Suprapubic skin (tissue), 4 donors: ENCODE data around the gene FAR2. TPM values are rescaled to one million over a fixed set of nuclear protein-coding genes. Genes with fewer than 3 reads are reported as not detected.

ENCODE experiments used
- DNase-seq, 2 donors: peaks; one replicate each; pipeline ENCODE4 v3.0.0-alpha.2; 2019; ENCODE audit warnings: low spot score in 2 of 2
- H3K27ac ChIP-seq: fragments of 200-600 bp; sonication (generic); one replicate; pipeline ENCODE4 v1.5.1; 2019
- H3K27me3 ChIP-seq: fragments of 200-600 bp; sonication (generic); one replicate; pipeline ENCODE4 v1.5.1; 2019
- H3K36me3 ChIP-seq: fragments of 200-600 bp; sonication (generic); one replicate; pipeline ENCODE4 v1.5.1; 2019
- H3K4me1 ChIP-seq: fragments of 200-600 bp; sonication (generic); one replicate; pipeline ENCODE4 v1.5.1; 2019
- H3K4me3 ChIP-seq: fragments of 200-600 bp; sonication (generic); one replicate; pipeline ENCODE4 v1.5.1; 2019; ENCODE audit warnings: mild to moderate bottlenecking
- H3K9me3 ChIP-seq: fragments of 200-600 bp; sonication (generic); one replicate; pipeline ENCODE4 v1.5.1; 2019
- CTCF ChIP-seq, 2 donors: fragments of 200-600 bp in 1 of 2; fragments of 450-650 bp in 1 of 2; sonication (generic) in 1 of 2; IDR thresholded peaks; one replicate each; pipeline ENCODE4 v1.5.1; 2016 to 2019; ENCODE audit warnings: antibody characterized with exemption in 2 of 2, mild to moderate bottlenecking in 1 of 2, moderate library complexity in 1 of 2
- EP300 ChIP-seq: sonication (generic); formaldehyde crosslinking; IDR thresholded peaks from one replicate; pipeline ENCODE4 v1.6.1; 2017; ENCODE audit warnings: antibody characterized with exemption
- POLR2A ChIP-seq, 2 donors: fragments of 450-650 bp; IDR thresholded peaks; one replicate each; pipeline ENCODE4 v1.6.1; 2017; ENCODE audit warnings: antibody characterized with exemption in 2 of 2, mild to moderate bottlenecking in 2 of 2, moderate library complexity in 2 of 2
- POLR2AphosphoS5 ChIP-seq, 3 donors: sonication (generic); formaldehyde crosslinking; IDR thresholded peaks; one replicate each; pipeline ENCODE4 v1.6.1; 2017; ENCODE audit warnings: antibody characterized with exemption in 3 of 3
- WGBS: methylation state at CpG from one replicate; pipeline ENCODE4 v1.1.5; 2018; 5-methylcytosine and 5-hydroxymethylcytosine counted together
- total RNA-seq, 4 donors: library from RNA; depleted of rRNA; stranded (reverse); fragments of >200 nt; gene quantifications; one replicate each; pipeline ENCODE4 v1.1.0, GENCODE V29; 2016

FAR2 gene
- total RNA-seq, 4 donors from 2014 or later: 20.0 to 41.8 (median 30.6) TPM

GRCh38 chr12:29152223-29152868 is 3.3 kb downstream of the FAR2 start:
- H3K27me3 ChIP-seq: peaks cover 4% of the 10 kb centered on the region
- no peaks in the 10 kb centered on the region for H3K9me3 ChIP-seq
- no peak for TF ChIP-seq CTCF (IDR thresholded peaks at IDR 0.05)
- no peak for TF ChIP-seq EP300
- TF ChIP-seq POLR2AphosphoS5 (IDR thresholded peaks at IDR 0.05): no peak
- TF ChIP-seq POLR2A (IDR thresholded peaks at IDR 0.05): no peak
- H3K4me1 ChIP-seq: peaks cover 38% of the 10 kb centered on the region
- 62% methylated on average over 1 of the region's 1 CpG for WGBS
- H3K36me3 ChIP-seq: no peaks in the 10 kb centered on the region
- no peak overlapping the region for H3K4me3 ChIP-seq
- H3K27ac ChIP-seq: no peak overlapping the region
- DNase-seq: no peak

- H3K4me3 ChIP-seq: no peak overlapping the region
- H3K36me3 ChIP-seq: no peaks in the 10 kb centered on the region
- H3K4me1 ChIP-seq: peaks cover 32% of the 10 kb centered on the region
- TF ChIP-seq EP300: no peak
- TF ChIP-seq POLR2A (IDR thresholded peaks at IDR 0.05): no peak
- TF ChIP-seq CTCF (IDR thresholded peaks at IDR 0.05): no peak
- no peak for TF ChIP-seq POLR2AphosphoS5 (IDR thresholded peaks at IDR 0.05)
- H3K27ac ChIP-seq: no peak overlapping the region
- H3K9me3 ChIP-seq: no peaks in the 10 kb centered on the region
- DNase-seq: no peak
- WGBS: 64% methylated on average over 4 of the region's 4 CpGs
- peaks cover 4% of the 10 kb centered on the region for H3K27me3 ChIP-seq
Measured at GRCh38 chr12:29152981-29153630, 4.0 kb downstream of the FAR2 start.

DNA sequence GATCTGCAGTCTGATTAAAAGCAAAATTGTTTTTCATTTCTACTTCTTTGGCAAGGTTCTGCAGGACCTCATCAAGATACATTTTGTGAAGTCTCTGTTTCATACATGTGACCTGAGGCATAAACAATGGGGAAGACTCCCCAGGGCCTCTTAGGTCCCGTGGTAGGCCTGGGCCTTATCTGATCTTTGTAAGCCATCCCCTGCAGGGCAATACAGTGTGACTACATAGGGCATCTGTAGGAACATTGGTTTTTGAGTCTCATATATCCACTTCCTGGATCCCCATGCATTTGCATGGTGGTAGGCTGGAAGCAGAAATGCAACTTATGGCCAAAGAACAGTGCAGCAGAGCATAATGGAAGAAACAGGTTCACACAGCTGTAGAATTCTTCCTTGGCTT is 6.0 kb downstream of the FAR2 start:
- WGBS: 67% methylated on average over 1 of the region's 1 CpG
- Histone ChIP-seq H3K4me1 (peaks cover 19% of the 10 kb centered on the region), H3K27me3 (no peaks in the 10 kb centered on the region), H3K9me3 (no peaks in the 10 kb centered on the region), H3K36me3 (no peaks in the 10 kb centered on the region), H3K27ac (no peak overlapping the region), H3K4me3 (no peak overlapping the region)
- no peak for DNase-seq
- no peak for TF ChIP-seq POLR2AphosphoS5 (IDR thresholded peaks at IDR 0.05)
- TF ChIP-seq POLR2A (IDR thresholded peaks at IDR 0.05): no peak
- TF ChIP-seq EP300: no peak
- no peak for TF ChIP-seq CTCF (IDR thresholded peaks at IDR 0.05)

DNA sequence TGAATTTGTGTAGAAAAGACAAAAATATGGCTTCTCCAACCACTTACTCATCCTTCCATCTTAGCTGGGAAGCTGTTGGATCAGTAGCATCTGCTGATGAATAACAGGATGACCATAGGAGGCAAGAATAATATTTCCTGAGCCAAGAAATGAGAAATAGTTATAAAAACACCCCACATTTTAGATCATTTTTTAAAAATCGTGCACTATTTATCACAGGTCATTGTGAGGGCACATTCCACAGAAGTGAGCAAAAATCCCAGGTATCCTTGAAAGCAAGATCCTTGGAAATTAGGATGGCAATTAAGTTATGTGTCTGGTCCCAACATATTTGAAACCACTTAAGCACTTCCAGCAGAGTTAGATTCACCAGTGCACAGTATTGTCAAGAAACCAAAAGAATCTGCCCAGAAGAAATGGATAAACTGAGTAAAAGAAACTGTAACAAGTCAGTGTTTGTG is 8.4 kb downstream of the FAR2 start:
- H3K4me3 ChIP-seq: no peak overlapping the region
- TF ChIP-seq POLR2AphosphoS5 (IDR thresholded peaks at IDR 0.05) (no peak), CTCF (IDR thresholded peaks at IDR 0.05) (no peak)
- H3K9me3 ChIP-seq: no peaks in the 10 kb centered on the region
- H3K27me3 ChIP-seq: no peaks in the 10 kb centered on the region
- no peaks in the 10 kb centered on the region for H3K36me3 ChIP-seq
- H3K4me1 ChIP-seq: peaks cover 14% of the 10 kb centered on the region
- H3K27ac ChIP-seq: no peak overlapping the region
- DNase-seq: no peak
- WGBS: 39% methylated on average over 1 of the region's 1 CpG

GRCh38 chr12:29158115-29158763 is 9.2 kb downstream of the FAR2 start:
- TF ChIP-seq CTCF (IDR thresholded peaks at IDR 0.05) (no peak), POLR2A (IDR thresholded peaks at IDR 0.05) (no peak), EP300 (no peak), POLR2AphosphoS5 (IDR thresholded peaks at IDR 0.05) (no peak)
- peaks cover 8% of the 10 kb centered on the region for H3K4me1 ChIP-seq
- H3K27me3 ChIP-seq: no peaks in the 10 kb centered on the region
- DNase-seq: no peak
- no peaks in the 10 kb centered on the region for H3K36me3 ChIP-seq
- WGBS: 62% methylated on average over 2 of the region's 2 CpGs
- no peak overlapping the region for H3K4me3 ChIP-seq
- no peak overlapping the region for H3K27ac ChIP-seq
- H3K9me3 ChIP-seq: no peaks in the 10 kb centered on the region
